Measurements from ENCODE around the gene ZNF862.

Gene ZNF862

DNA sequence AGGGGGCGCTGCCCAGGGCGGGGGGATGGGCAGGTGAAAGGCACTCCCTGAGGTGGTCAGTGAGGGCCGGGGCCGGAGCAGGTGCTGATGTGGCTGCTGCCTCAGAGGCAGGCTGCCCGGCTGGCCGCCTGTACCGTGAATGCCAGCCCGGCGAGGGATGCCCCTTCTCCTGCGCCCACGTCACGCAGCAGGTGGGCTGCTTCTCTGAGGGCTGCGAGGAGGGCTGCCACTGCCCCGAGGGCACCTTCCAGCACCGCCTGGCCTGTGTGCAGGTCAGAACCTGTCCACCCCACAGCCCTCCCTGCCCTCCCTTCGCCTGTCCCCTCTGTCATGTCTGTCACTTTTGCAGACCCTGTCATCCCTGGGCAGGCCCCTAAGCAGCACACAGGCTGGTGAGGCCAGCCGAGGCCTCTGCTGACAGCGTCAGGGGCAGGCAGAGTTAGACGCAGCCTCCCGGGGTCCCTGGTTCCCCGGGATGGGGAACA lies 21.9 kb upstream of the ZNF862 start:
- CTCF ChIA-PET = no interaction called here

GRCh38 chr7:149816794-149817193 lies 21.4 kb upstream of the ZNF862 start:
- H3K36me3 ChIP-seq (ENCODE audit: control insufficient read depth in 4 of 4, insufficient read depth in 4 of 4, low read length in 3 of 4) = no peaks in the 10 kb centered on the region

More for the DNA sequence above, 21.9 kb upstream of the ZNF862 start:
- H3K9me3 ChIP-seq (ENCODE audit: control extremely low read depth in 1 of 5, control insufficient read depth in 4 of 5, insufficient read depth in 2 of 5, low read depth in 1 of 5, low read length in 4 of 5) = no peaks in the 10 kb centered on the region
- H3K4me3 ChIP-seq (ENCODE audit: control insufficient read depth in 1 of 7, extremely low read depth in 1 of 7, insufficient read depth in 4 of 7, low read depth in 2 of 7, low read length in 6 of 7) = no peak overlapping the region
- H3K27me3 ChIP-seq (replicated peaks in 2 of 5; ENCODE audit: control insufficient read depth in 4 of 5, insufficient read depth in 5 of 5, low read length in 4 of 5) = no peaks in the 10 kb centered on the region
- POLR2A ChIA-PET = no interaction called here
- no peak for DNase-seq
- no peaks in the 10 kb centered on the region for H3K4me1 ChIP-seq (ENCODE audit: control extremely low read depth in 1 of 4, control insufficient read depth in 4 of 4, insufficient read depth in 4 of 4, low read length in 3 of 4)
- WGBS (ENCODE audit: insufficient coverage) = 94% methylated on average over 21 of the region's 21 CpGs
- H3K36me3 ChIP-seq (ENCODE audit: control insufficient read depth in 4 of 4, insufficient read depth in 4 of 4, low read length in 3 of 4) = no peaks in the 10 kb centered on the region
- no peak overlapping the region for H3K27ac ChIP-seq (ENCODE audit: insufficient read depth in 1 of 2, low read depth in 1 of 2, low read length in 2 of 2, poor library complexity in 1 of 2, severe bottlenecking in 2 of 2)

DNA sequence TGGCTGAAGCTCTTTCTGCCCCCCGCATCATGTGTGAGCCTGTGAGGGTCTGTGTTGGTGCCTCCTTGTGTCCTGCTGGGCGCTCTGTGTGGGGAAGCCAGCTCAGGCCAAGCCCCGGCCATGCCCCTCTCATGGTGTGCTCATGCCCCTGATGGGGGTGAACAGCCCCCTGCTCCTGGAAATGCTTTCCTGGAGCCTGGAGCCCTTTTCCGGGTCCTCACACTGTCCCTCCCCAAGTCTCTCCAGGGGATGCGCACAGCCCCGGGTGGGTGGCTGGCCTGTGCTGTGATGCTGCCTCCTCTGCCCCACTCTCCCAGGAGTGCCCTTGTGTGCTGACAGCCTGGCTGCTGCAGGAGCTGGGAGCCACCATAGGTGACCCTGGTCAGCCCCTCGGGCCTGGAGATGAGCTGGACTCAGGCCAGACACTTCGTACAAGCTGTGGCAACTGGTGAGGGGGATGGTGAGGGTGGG lies 20.8 kb upstream of the ZNF862 start:
- Histone ChIP-seq H3K27ac (ENCODE audit: insufficient read depth in 1 of 2, low read depth in 1 of 2, low read length in 2 of 2, poor library complexity in 1 of 2, severe bottlenecking in 2 of 2) (no peak overlapping the region), H3K27me3 (replicated peaks in 2 of 5; ENCODE audit: control insufficient read depth in 4 of 5, insufficient read depth in 5 of 5, low read length in 4 of 5) (no peaks in the 10 kb centered on the region), H3K4me3 (ENCODE audit: control insufficient read depth in 1 of 7, extremely low read depth in 1 of 7, insufficient read depth in 4 of 7, low read depth in 2 of 7, low read length in 6 of 7) (no peak overlapping the region), H3K36me3 (ENCODE audit: control insufficient read depth in 4 of 4, insufficient read depth in 4 of 4, low read length in 3 of 4) (no peaks in the 10 kb centered on the region), H3K9me3 (ENCODE audit: control extremely low read depth in 1 of 5, control insufficient read depth in 4 of 5, insufficient read depth in 2 of 5, low read depth in 1 of 5, low read length in 4 of 5) (no peaks in the 10 kb centered on the region), H3K4me1 (ENCODE audit: control extremely low read depth in 1 of 4, control insufficient read depth in 4 of 4, insufficient read depth in 4 of 4, low read length in 3 of 4) (peaks cover 0 to 2% (median 0%) of the 10 kb centered on the region in 4 experiments)
- ChIA-PET CTCF (interaction anchor here (6.5 kb wide), 1 partner anchor 10 kb away, joined by 39 read pairs; no protein-coding TSS in a partner anchor), POLR2A (no interaction called here)
- no peak for DNase-seq
- 85% methylated on average over 8 of the region's 8 CpGs for WGBS (ENCODE audit: insufficient coverage)

More at GRCh38 chr7:149816794-149817193, 21.4 kb upstream of the ZNF862 start:
- Histone ChIP-seq H3K27ac (ENCODE audit: insufficient read depth in 1 of 2, low read depth in 1 of 2, low read length in 2 of 2, poor library complexity in 1 of 2, severe bottlenecking in 2 of 2) (no peak overlapping the region), H3K4me1 (ENCODE audit: control extremely low read depth in 1 of 4, control insufficient read depth in 4 of 4, insufficient read depth in 4 of 4, low read length in 3 of 4) (no peaks in the 10 kb centered on the region), H3K9me3 (ENCODE audit: control extremely low read depth in 1 of 5, control insufficient read depth in 4 of 5, insufficient read depth in 2 of 5, low read depth in 1 of 5, low read length in 4 of 5) (no peaks in the 10 kb centered on the region), H3K27me3 (replicated peaks in 2 of 5; ENCODE audit: control insufficient read depth in 4 of 5, insufficient read depth in 5 of 5, low read length in 4 of 5) (no peaks in the 10 kb centered on the region), H3K4me3 (ENCODE audit: control insufficient read depth in 1 of 7, extremely low read depth in 1 of 7, insufficient read depth in 4 of 7, low read depth in 2 of 7, low read length in 6 of 7) (no peak overlapping the region)
- no peak for DNase-seq
- 87% methylated on average over 4 of the region's 4 CpGs for WGBS (ENCODE audit: insufficient coverage)
- ChIA-PET CTCF (no interaction called here), POLR2A (no interaction called here)

GRCh38 chr7:149817836-149818535 lies 20.2 kb upstream of the ZNF862 start:
- 94% methylated on average over 23 of the region's 23 CpGs for WGBS (ENCODE audit: insufficient coverage)
- CTCF ChIA-PET = interaction anchor here (6.5 kb wide), 1 partner anchor 10 kb away, joined by 39 read pairs; no protein-coding TSS in a partner anchor

GRCh38 chr7:149818536-149818840 lies 19.7 kb upstream of the ZNF862 start:
- CTCF ChIA-PET = interaction anchor here (6.5 kb wide), 1 partner anchor 11 kb away, joined by 39 read pairs; no protein-coding TSS in a partner anchor
- no peaks in the 10 kb centered on the region for H3K27me3 ChIP-seq (replicated peaks in 2 of 5; ENCODE audit: control insufficient read depth in 4 of 5, insufficient read depth in 5 of 5, low read length in 4 of 5)
- H3K36me3 ChIP-seq (ENCODE audit: control insufficient read depth in 4 of 4, insufficient read depth in 4 of 4, low read length in 3 of 4) = no peaks in the 10 kb centered on the region
- H3K4me3 ChIP-seq (ENCODE audit: control insufficient read depth in 1 of 7, extremely low read depth in 1 of 7, insufficient read depth in 4 of 7, low read depth in 2 of 7, low read length in 6 of 7) = no peak overlapping the region
- POLR2A ChIA-PET = no interaction called here
- DNase-seq = no peak
- WGBS (ENCODE audit: insufficient coverage) = 92% methylated on average over 7 of the region's 9 CpGs
- H3K9me3 ChIP-seq (ENCODE audit: control extremely low read depth in 1 of 5, control insufficient read depth in 4 of 5, insufficient read depth in 2 of 5, low read depth in 1 of 5, low read length in 4 of 5) = no peaks in the 10 kb centered on the region
- H3K27ac ChIP-seq (ENCODE audit: insufficient read depth in 1 of 2, low read depth in 1 of 2, low read length in 2 of 2, poor library complexity in 1 of 2, severe bottlenecking in 2 of 2) = no peak overlapping the region
- peaks cover 0 to 2% (median 0%) of the 10 kb centered on the region in 4 experiments for H3K4me1 ChIP-seq (ENCODE audit: control extremely low read depth in 1 of 4, control insufficient read depth in 4 of 4, insufficient read depth in 4 of 4, low read length in 3 of 4)

More at GRCh38 chr7:149817836-149818535, 20.2 kb upstream of the ZNF862 start:
- H3K36me3 ChIP-seq (ENCODE audit: control insufficient read depth in 4 of 4, insufficient read depth in 4 of 4, low read length in 3 of 4) = no peaks in the 10 kb centered on the region
- H3K9me3 ChIP-seq (ENCODE audit: control extremely low read depth in 1 of 5, control insufficient read depth in 4 of 5, insufficient read depth in 2 of 5, low read depth in 1 of 5, low read length in 4 of 5) = no peaks in the 10 kb centered on the region
- no peak for DNase-seq
- H3K27me3 ChIP-seq (replicated peaks in 2 of 5; ENCODE audit: control insufficient read depth in 4 of 5, insufficient read depth in 5 of 5, low read length in 4 of 5) = no peaks in the 10 kb centered on the region
- no peak overlapping the region for H3K27ac ChIP-seq (ENCODE audit: insufficient read depth in 1 of 2, low read depth in 1 of 2, low read length in 2 of 2, poor library complexity in 1 of 2, severe bottlenecking in 2 of 2)
- POLR2A ChIA-PET = no interaction called here
- H3K4me3 ChIP-seq (ENCODE audit: control insufficient read depth in 1 of 7, extremely low read depth in 1 of 7, insufficient read depth in 4 of 7, low read depth in 2 of 7, low read length in 6 of 7) = no peak overlapping the region
- H3K4me1 ChIP-seq (ENCODE audit: control extremely low read depth in 1 of 4, control insufficient read depth in 4 of 4, insufficient read depth in 4 of 4, low read length in 3 of 4) = peaks cover 0 to 2% (median 0%) of the 10 kb centered on the region in 4 experiments

DNA sequence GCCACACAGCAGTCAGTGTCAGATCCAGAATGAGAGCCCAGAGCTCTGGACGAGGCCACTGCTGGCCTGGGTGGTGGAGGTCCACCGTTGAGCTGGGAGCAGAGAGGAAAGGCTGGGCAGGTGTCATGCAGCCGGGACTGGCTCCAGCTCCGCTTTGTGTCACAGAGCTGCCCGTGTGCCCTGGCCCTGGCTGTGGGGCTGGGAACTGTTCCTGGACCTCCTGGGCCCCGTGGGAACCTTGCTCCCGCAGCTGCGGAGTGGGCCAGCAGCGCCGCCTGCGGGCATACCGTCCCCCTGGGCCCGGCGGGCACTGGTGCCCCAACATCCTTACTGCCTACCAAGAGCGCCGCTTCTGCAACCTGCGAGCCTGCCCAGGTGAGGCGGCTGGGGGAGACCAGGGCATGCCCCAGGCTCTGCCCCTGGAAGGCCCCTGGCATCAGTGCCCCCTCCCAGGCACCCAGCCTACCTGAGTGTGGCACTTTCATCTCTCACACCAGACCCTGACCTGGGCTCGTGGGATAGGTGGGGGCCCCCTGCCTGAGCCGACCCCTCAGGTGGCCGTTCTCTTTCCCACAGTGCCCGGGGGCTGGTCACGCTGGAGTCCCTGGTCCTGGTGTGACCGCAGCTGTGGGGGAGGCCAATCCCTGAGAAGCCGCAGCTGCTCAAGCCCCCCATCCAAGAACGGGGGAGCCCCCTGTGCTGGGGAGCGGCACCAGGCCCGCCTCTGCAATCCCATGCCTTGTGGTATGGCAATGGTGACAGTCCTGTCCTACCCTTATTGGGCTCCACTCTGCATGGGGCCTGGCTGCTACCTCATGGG lies 18.8 kb upstream of the ZNF862 start:
- DNase-seq = no peak
- ChIA-PET POLR2A (no interaction called here), CTCF (interaction anchor here (6.5 kb wide), 1 partner anchor 12 kb away, joined by 39 read pairs; no protein-coding TSS in a partner anchor)
- Histone ChIP-seq H3K27ac (ENCODE audit: insufficient read depth in 1 of 2, low read depth in 1 of 2, low read length in 2 of 2, poor library complexity in 1 of 2, severe bottlenecking in 2 of 2) (no peak overlapping the region), H3K27me3 (replicated peaks in 2 of 5; ENCODE audit: control insufficient read depth in 4 of 5, insufficient read depth in 5 of 5, low read length in 4 of 5) (no peaks in the 10 kb centered on the region), H3K4me1 (ENCODE audit: control extremely low read depth in 1 of 4, control insufficient read depth in 4 of 4, insufficient read depth in 4 of 4, low read length in 3 of 4) (peaks cover 0 to 2% (median 0%) of the 10 kb centered on the region in 4 experiments), H3K9me3 (ENCODE audit: control extremely low read depth in 1 of 5, control insufficient read depth in 4 of 5, insufficient read depth in 2 of 5, low read depth in 1 of 5, low read length in 4 of 5) (no peaks in the 10 kb centered on the region), H3K4me3 (ENCODE audit: control insufficient read depth in 1 of 7, extremely low read depth in 1 of 7, insufficient read depth in 4 of 7, low read depth in 2 of 7, low read length in 6 of 7) (no peak overlapping the region), H3K36me3 (ENCODE audit: control insufficient read depth in 4 of 4, insufficient read depth in 4 of 4, low read length in 3 of 4) (no peaks in the 10 kb centered on the region)
- 94% methylated on average over 25 of the region's 28 CpGs for WGBS (ENCODE audit: insufficient coverage)

GRCh38 chr7:149819961-149820340 lies 18.2 kb upstream of the ZNF862 start:
- no peak for DNase-seq
- no peaks in the 10 kb centered on the region for H3K27me3 ChIP-seq (replicated peaks in 2 of 5; ENCODE audit: control insufficient read depth in 4 of 5, insufficient read depth in 5 of 5, low read length in 4 of 5)
- H3K36me3 ChIP-seq (ENCODE audit: control insufficient read depth in 4 of 4, insufficient read depth in 4 of 4, low read length in 3 of 4) = no peaks in the 10 kb centered on the region
- no peak overlapping the region for H3K27ac ChIP-seq (ENCODE audit: insufficient read depth in 1 of 2, low read depth in 1 of 2, low read length in 2 of 2, poor library complexity in 1 of 2, severe bottlenecking in 2 of 2)
- H3K4me3 ChIP-seq (ENCODE audit: control insufficient read depth in 1 of 7, extremely low read depth in 1 of 7, insufficient read depth in 4 of 7, low read depth in 2 of 7, low read length in 6 of 7) = no peak overlapping the region
- peaks cover 0 to 2% (median 0%) of the 10 kb centered on the region in 4 experiments for H3K4me1 ChIP-seq (ENCODE audit: control extremely low read depth in 1 of 4, control insufficient read depth in 4 of 4, insufficient read depth in 4 of 4, low read length in 3 of 4)
- 94% methylated on average over 6 of the region's 7 CpGs for WGBS (ENCODE audit: insufficient coverage)
- POLR2A ChIA-PET = no interaction called here
- H3K9me3 ChIP-seq (ENCODE audit: control extremely low read depth in 1 of 5, control insufficient read depth in 4 of 5, insufficient read depth in 2 of 5, low read depth in 1 of 5, low read length in 4 of 5) = no peaks in the 10 kb centered on the region
- CTCF ChIA-PET = interaction anchor here (1.1 to 6.5 kb wide), 2 partner anchors 8 to 12 kb away, joined by 3 to 39 read pairs; no protein-coding TSS in a partner anchor
